Measurements from ENCODE around the gene THEMIS. TPM values are rescaled to one million over a fixed set of nuclear protein-coding genes. Genes with fewer than 3 reads are reported as not detected.

Gene THEMIS
- polyA plus RNA-seq, 1 donor (not counting 4 experiments of a cell fraction or from before 2014, with no cell fraction given) = not detected

DNA sequence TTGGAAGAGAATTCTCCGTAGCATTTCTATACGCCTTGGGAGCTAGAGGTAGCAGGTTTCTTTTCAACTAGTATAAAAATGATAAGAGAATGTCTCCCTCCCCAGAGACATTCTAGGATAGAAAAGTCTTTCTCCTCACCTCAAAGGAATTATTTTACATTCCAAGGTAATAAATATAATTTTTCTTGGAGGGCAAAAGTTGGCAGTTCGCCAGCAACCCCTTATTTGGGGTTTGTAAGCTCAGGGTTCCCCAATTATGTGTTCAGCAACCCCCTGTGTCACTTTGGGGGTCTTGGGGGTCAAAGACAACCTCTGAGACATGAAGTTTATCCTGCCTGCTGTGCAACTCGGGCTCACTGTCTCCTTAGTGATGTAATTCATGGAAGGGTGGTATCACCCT lies 58.3 kb downstream of the THEMIS start:
- H3K27ac ChIP-seq (ENCODE audit: control insufficient read depth, insufficient read depth, low read length) = no peak overlapping the region
- peaks cover 12% of the 10 kb centered on the region for H3K27me3 ChIP-seq (ENCODE audit: control insufficient read depth, extremely low read depth, insufficient read depth, low read length)
- no peaks in the 10 kb centered on the region for H4K20me1 ChIP-seq (ENCODE audit: control insufficient read depth, extremely low read depth, insufficient read depth, low read length)
- dilution Hi-C loops (cut with MboI; ENCODE audit: extremely low pct_ligation_motif_present, low sequenced_read_pairs) = no loop called here
- H2AFZ ChIP-seq (ENCODE audit: control insufficient read depth, low read length) = no peak overlapping the region
- FAIRE-seq (no peak), DNase-seq (ENCODE audit: low read depth, low spot score) (no peak)
- TF ChIP-seq, protein P1, sequence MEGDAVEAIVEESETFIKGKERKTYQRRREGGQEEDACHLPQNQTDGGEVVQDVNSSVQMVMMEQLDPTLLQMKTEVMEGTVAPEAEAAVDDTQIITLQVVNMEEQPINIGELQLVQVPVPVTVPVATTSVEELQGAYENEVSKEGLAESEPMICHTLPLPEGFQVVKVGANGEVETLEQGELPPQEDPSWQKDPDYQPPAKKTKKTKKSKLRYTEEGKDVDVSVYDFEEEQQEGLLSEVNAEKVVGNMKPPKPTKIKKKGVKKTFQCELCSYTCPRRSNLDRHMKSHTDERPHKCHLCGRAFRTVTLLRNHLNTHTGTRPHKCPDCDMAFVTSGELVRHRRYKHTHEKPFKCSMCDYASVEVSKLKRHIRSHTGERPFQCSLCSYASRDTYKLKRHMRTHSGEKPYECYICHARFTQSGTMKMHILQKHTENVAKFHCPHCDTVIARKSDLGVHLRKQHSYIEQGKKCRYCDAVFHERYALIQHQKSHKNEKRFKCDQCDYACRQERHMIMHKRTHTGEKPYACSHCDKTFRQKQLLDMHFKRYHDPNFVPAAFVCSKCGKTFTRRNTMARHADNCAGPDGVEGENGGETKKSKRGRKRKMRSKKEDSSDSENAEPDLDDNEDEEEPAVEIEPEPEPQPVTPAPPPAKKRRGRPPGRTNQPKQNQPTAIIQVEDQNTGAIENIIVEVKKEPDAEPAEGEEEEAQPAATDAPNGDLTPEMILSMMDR (optimal IDR thresholded peaks at IDR 0.05 in 1 of 3, IDR thresholded peaks at IDR 0.05 in 1 of 3, conservative IDR thresholded peaks at IDR 0.05 in 1 of 3; ENCODE audit: extremely low read depth in 1 of 3, insufficient read depth in 2 of 3, low read length in 3 of 3) = no peak
- no peak for TF ChIP-seq EZH2 (IDR thresholded peaks at IDR 0.05; ENCODE audit: low read length)
- H3K9me1 ChIP-seq (ENCODE audit: control insufficient read depth, extremely low read depth, insufficient read depth, low read length) = no peaks in the 10 kb centered on the region
- H3K9me3 ChIP-seq (ENCODE audit: control insufficient read depth, low read depth, low read length) = no peaks in the 10 kb centered on the region
- H3K4me2 ChIP-seq (ENCODE audit: control insufficient read depth, extremely low read depth, insufficient read depth, low read depth, low read length) = no peak overlapping the region
- no peaks in the 10 kb centered on the region for H3K36me3 ChIP-seq (ENCODE audit: control insufficient read depth in 2 of 2, extremely low read depth in 1 of 2, insufficient read depth in 2 of 2, low read length in 2 of 2)
- H3K4me3 ChIP-seq (ENCODE audit: control insufficient read depth in 2 of 3, extremely low read depth in 1 of 3, insufficient read depth in 2 of 3, low read depth in 1 of 3, low read length in 3 of 3) = no peak overlapping the region
- no peaks in the 10 kb centered on the region for H3K4me1 ChIP-seq (ENCODE audit: control insufficient read depth, extremely low read depth, insufficient read depth, low read length)
- H3K79me2 ChIP-seq (ENCODE audit: control insufficient read depth, insufficient read depth, low read length) = no peaks in the 10 kb centered on the region
- H3K9ac ChIP-seq (ENCODE audit: control insufficient read depth, extremely low read depth, insufficient read depth, low read length) = no peak overlapping the region

DNA sequence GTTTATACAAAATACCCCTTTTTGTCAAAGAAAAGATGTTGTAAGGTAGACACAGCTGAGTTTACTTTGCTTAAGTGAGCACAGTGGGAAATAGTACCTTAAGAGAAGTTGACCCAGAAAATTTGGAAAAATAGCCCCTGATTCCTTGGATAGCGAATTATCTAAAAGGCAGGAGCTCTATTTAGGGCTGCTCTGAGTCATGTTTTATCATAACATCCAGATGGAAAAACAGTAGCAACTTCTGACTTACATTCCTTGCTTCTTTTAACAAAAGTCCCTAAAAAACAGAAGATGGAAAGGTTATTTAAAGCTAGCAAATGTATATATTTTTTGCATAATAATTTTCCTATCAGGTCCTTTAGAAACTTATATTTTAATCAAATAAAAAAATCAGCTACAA lies 59.0 kb downstream of the THEMIS start:
- no peaks in the 10 kb centered on the region for H3K9me1 ChIP-seq (ENCODE audit: control insufficient read depth, extremely low read depth, insufficient read depth, low read length)
- dilution Hi-C loops (cut with MboI; ENCODE audit: extremely low pct_ligation_motif_present, low sequenced_read_pairs) = no loop called here
- no peak overlapping the region for H3K4me2 ChIP-seq (ENCODE audit: control insufficient read depth, extremely low read depth, insufficient read depth, low read depth, low read length)

More for the DNA sequence above, 59.0 kb downstream of the THEMIS start:
- FAIRE-seq (no peak), DNase-seq (ENCODE audit: low read depth, low spot score) (no peak)
- Histone ChIP-seq H3K36me3 (ENCODE audit: control insufficient read depth in 2 of 2, extremely low read depth in 1 of 2, insufficient read depth in 2 of 2, low read length in 2 of 2) (no peaks in the 10 kb centered on the region), H3K27ac (ENCODE audit: control insufficient read depth, insufficient read depth, low read length) (no peak overlapping the region), H3K4me3 (ENCODE audit: control insufficient read depth in 2 of 3, extremely low read depth in 1 of 3, insufficient read depth in 2 of 3, low read depth in 1 of 3, low read length in 3 of 3) (no peak overlapping the region), H2AFZ (ENCODE audit: control insufficient read depth, low read length) (no peak overlapping the region), H3K27me3 (ENCODE audit: control insufficient read depth, extremely low read depth, insufficient read depth, low read length) (peaks cover 12% of the 10 kb centered on the region), H3K9me3 (ENCODE audit: control insufficient read depth, low read depth, low read length) (no peaks in the 10 kb centered on the region), H3K9ac (ENCODE audit: control insufficient read depth, extremely low read depth, insufficient read depth, low read length) (no peak overlapping the region), H3K4me1 (ENCODE audit: control insufficient read depth, extremely low read depth, insufficient read depth, low read length) (no peaks in the 10 kb centered on the region), H3K79me2 (ENCODE audit: control insufficient read depth, insufficient read depth, low read length) (no peaks in the 10 kb centered on the region), H4K20me1 (ENCODE audit: control insufficient read depth, extremely low read depth, insufficient read depth, low read length) (no peaks in the 10 kb centered on the region)
- TF ChIP-seq, protein P1 (optimal IDR thresholded peaks at IDR 0.05 in 1 of 3, IDR thresholded peaks at IDR 0.05 in 1 of 3, conservative IDR thresholded peaks at IDR 0.05 in 1 of 3; ENCODE audit: extremely low read depth in 1 of 3, insufficient read depth in 2 of 3, low read length in 3 of 3) = no peak
- no peak for TF ChIP-seq EZH2 (IDR thresholded peaks at IDR 0.05; ENCODE audit: low read length)
